ENCODE data around the gene CHCHD5. TPM values are rescaled to one million over a fixed set of nuclear protein-coding genes. Genes with fewer than 3 reads are reported as not detected.

Gene CHCHD5
- total RNA-seq, 1 experiment from 2014 or later = 33.2 TPM

GRCh38 chr2:112621790-112622527, 37.5 kb downstream of the CHCHD5 start (continued):
- no peak for TF ChIP-seq ZSCAN18 (CRISPR knock-in tag; IDR thresholded peaks at IDR 0.05)
- TF ChIP-seq ZNF512 (CRISPR knock-in tag; IDR thresholded peaks at IDR 0.05; ENCODE audit: borderline replicate concordance) = no peak
- TF ChIP-seq ELF4 (CRISPR knock-in tag; IDR thresholded peaks at IDR 0.05; ENCODE audit: low read depth) = no peak
- no peak for TF ChIP-seq ZNF121 (CRISPR knock-in tag; IDR thresholded peaks at IDR 0.05)
- no peak for TF ChIP-seq HMGA2 (CRISPR knock-in tag; IDR thresholded peaks at IDR 0.05)

- no peak overlapping the region for H3K4me3 Mint-ChIP-seq
- H3K4me1 Mint-ChIP-seq = peaks cover 13% of the 10 kb centered on the region
- TF ChIP-seq PRRX2 (CRISPR knock-in tag; IDR thresholded peaks at IDR 0.05) (no peak), ZSCAN18 (CRISPR knock-in tag; IDR thresholded peaks at IDR 0.05) (no peak), ZNF138 (CRISPR knock-in tag; conservative IDR thresholded peaks at IDR 0.05) (no peak)
- H3K27ac Mint-ChIP-seq = 0 out of 2 replicates have a peak overlapping the region, but pooled peaks have one; percentile 48
- ChIA-PET CTCF (interaction anchor here (1.1 to 1.2 kb wide), 2 partner anchors 20 to 105 kb away, joined by 3 to 5 read pairs; no protein-coding TSS in a partner anchor), POLR2A (interaction anchor here (0.7 kb wide), 1 partner anchor 87 kb away, joined by 3 read pairs; no protein-coding TSS in a partner anchor)
- no peaks in the 10 kb centered on the region for H3K36me3 Mint-ChIP-seq
- DNase-seq (ENCODE audit: low spot score) (no peak), ATAC-seq (no peak)
- H3K27me3 Mint-ChIP-seq (ENCODE audit: low read depth) = no peaks in the 10 kb centered on the region
- no peaks in the 10 kb centered on the region for H3K9me3 Mint-ChIP-seq
Observed at GRCh38 chr2:112622528-112622849, 38.1 kb downstream of the CHCHD5 start.

- no peak for ATAC-seq
- ChIA-PET POLR2A (no interaction called here), CTCF (interaction anchor here (0.6 to 3.6 kb wide), 8 partner anchors 10 to 318 kb away, joined by 3 to 22 read pairs (median 4); partner anchors contain the start of genes IL1A and SLC20A1)
- Mint-ChIP-seq H3K4me3 (no peak overlapping the region), H3K9me3 (no peaks in the 10 kb centered on the region), H3K27ac (no peak overlapping the region), H3K36me3 (no peaks in the 10 kb centered on the region), H3K27me3 (ENCODE audit: low read depth) (no peaks in the 10 kb centered on the region), H3K4me1 (peaks cover 13% of the 10 kb centered on the region)
- no peak for DNase-seq (ENCODE audit: low spot score)
- TF ChIP-seq ELF4 (CRISPR knock-in tag; IDR thresholded peaks at IDR 0.05; ENCODE audit: low read depth) (no peak), JUN (CRISPR knock-in tag; IDR thresholded peaks at IDR 0.05) (no peak), MLX (CRISPR knock-in tag; IDR thresholded peaks at IDR 0.05) (no peak), ATF2 (CRISPR knock-in tag; IDR thresholded peaks at IDR 0.05; ENCODE audit: borderline replicate concordance, low read depth) (no peak), USF1 (CRISPR knock-in tag; IDR thresholded peaks at IDR 0.05) (no peak), KAT7 (CRISPR knock-in tag; IDR thresholded peaks at IDR 0.05; ENCODE audit: borderline replicate concordance) (no peak), HMGXB4 (CRISPR knock-in tag; IDR thresholded peaks at IDR 0.05) (no peak)
Observed at GRCh38 chr2:112623913-112624777, 39.7 kb downstream of the CHCHD5 start.

Measured in WTC11 (cell line).